GM21526 (cell line): ENCODE measurements around the gene C22orf31.
"Not testable (repeated sequence)": the region's sequence is repeated elsewhere in the genome, so short reads cannot be mapped to it uniquely, and the experiment has no call there.

Source experiments
- ATAC-seq: cut with Tn5 transposase; IDR thresholded peaks from one replicate; pipeline ENCODE4 v1.9.1; 2021; ENCODE audit warnings: moderate library complexity; ENCODE audit not compliant: unreplicated experiment, low FRiP score

Gene C22orf31

DNA sequence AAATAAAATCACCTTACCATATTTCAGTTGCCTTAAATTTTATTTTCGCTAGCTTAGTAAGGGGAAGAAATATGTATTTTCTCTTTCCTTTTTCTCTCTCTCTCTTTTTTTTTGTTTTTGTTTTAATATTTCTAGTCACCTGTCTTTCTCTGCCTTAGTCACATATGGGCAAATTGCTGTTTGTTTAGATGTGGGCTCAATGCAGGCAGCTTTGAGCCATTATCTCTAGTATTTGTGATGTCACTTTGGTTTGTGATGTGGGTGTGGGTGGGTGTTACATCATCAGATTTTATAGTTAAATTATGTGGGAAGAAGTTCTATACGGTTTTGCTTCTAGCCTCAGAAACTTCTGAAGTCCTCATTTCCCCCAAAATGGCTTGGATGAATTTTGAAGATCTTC is at the start of gene C22orf31:
TSS of gene C22orf31 (minus strand) at position 59 of the 400 bp plus-strand sequence. CDS start at position 20, 39 bp downstream.
- ATAC-seq: no peak

GRCh38 chr22:29110946-29111345 is 49.3 kb upstream of the C22orf31 start:
- no peak for ATAC-seq

DNA sequence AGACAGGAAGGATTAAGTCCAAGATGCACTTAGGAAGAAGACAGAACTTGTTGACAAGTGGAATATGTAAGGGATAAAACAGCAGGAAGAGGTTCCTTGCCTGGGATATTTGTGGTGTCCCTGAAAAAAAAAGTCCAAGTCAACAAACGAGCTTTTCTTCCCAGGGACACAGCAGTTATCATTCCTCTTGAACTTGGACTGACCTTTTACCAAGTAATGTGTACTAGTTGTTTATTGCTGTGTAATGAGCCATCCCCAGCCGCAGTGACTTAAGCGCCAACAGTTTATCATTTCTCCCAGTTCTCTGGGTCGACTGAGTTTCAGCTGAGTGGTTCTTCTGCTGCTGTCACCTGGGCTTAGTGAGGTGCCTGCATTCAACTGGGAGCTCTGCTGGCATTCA is 48.2 kb upstream of the C22orf31 start:
- ATAC-seq: no peak

GRCh38 chr22:29108137-29108536 is 46.5 kb upstream of the C22orf31 start:
- ATAC-seq: no peak

DNA sequence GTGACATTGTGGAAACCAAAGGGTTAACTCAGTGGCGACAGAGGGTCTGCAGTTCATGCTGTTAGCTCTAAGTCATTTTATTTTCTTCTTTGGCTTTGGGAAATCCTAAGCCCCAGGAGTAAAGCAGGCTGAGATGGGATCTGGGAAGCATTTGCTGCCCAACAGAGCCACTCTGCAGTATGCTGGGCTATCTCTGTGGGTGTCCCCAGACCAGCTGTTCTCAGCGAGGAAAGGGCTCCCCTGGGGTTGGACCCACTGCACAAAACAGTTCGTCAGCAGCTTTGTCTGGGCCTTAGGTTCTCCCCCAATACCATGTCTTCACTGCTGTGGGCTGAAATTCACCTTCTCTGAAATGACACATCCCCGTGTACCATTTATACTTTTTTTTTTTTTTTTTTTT is 45.2 kb upstream of the C22orf31 start:
- ATAC-seq: no peak

DNA sequence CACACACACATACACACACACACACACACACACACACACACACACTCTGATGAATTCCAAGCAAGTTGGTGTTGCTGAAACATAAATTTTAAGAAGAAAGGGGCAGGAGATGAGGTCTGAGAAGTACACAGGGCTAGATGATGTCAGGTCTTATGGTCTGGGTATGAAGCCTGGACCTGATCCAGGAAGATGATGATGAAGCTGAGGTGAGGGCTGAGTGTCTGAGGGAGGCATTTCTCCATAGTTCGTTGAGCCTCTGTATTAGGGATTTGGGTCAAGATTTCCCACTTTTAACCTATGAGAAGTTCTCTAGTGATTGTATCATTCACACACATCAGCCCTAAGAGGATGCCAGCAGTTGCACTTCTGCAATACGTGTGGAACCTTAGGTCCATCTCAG is 43.8 kb upstream of the C22orf31 start:
- ATAC-seq: no peak

- ATAC-seq: no peak
Measured at GRCh38 chr22:29103121-29103520, 41.5 kb upstream of the C22orf31 start.

GRCh38 chr22:29102300-29102699 is 40.7 kb upstream of the C22orf31 start:
- no peak for ATAC-seq

GRCh38 chr22:29098296-29098695 is 36.7 kb upstream of the C22orf31 start:
- ATAC-seq: no peak

DNA sequence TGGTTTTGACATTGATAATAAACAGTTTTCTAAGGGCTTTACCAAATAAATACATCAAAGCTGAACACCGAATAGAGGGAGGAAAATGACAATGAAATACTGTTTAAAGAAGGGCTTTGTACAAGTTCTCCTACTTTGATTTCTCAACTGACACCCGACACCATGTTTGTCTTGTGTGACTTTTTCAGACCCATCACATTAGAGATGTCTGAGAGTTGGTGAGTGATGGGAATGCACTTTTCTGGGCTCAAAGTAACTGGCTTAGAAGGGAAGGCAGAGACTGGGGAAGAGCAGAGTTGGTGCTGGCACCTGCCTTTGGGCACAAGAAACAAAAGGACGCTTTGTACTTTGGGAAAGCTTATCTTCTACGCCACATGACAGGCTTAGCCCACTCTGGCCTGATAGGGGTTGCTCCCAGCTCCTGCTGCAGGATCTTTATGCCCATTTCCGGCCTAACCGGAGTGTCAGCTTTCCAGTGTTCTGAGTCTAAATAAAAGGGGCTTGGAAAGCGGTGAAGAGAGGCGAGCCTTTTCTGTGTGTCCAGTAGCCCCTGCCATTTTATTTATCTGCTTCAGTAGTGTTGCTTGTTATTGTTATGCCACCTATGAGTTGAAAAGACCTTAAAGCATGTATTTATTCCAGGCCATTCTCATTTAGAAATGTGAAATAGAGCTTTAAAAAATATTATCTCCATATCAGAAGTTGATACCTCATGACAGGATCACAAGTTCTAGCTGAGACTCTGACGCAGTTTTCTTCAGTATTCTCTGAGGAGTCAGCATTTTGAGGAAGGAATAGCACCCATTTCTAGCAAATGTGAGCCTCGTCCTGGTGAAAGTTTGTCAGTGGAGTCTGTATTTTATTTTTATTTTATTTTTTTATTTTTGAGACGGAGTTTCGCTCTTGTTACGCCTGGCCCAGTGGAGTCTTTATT is 35.4 kb upstream of the C22orf31 start:
- ATAC-seq: no peak

DNA sequence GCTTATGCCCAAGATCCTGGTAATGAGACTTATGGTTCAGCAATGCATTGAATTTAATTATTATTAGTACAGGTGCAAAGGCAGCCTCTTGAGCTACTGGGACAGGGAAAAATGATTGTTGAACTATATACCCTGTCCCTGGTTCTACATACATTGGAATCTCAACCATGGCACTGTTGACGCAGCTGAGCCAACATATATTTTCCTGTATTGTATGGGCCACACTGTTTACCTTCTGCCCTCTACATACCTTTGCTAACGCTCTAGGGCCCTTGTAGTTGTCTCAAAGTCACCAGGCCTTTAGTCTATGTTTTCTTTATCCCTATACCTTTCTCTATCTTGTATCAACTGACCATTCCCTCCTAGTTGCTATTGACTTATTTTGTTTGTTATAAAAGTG is 33.8 kb upstream of the C22orf31 start:
- no peak for ATAC-seq

- ATAC-seq: no peak
Measured at GRCh38 chr22:29093501-29094300, 32.1 kb upstream of the C22orf31 start.

DNA sequence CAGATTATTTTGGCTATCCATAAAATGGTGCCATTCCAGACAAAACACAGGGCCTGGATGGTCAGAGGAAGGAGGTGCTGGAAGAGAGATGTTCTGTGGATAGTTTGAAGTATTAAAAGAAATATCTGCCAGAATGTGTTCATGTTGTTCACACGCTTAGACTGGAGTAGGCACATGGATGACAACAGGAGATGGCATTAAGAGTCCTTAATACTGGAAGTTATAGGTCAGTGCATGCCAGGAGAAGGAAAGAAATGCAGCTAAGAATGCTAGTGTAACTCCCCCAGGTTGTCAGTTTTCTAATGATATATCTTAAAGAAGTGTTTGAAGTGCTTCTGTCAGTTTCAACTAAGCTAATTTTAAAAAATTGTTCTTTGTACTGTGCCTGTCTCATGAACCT is 31.4 kb upstream of the C22orf31 start:
- no peak for ATAC-seq

- ATAC-seq: no peak
Measured at GRCh38 chr22:29092243-29092642, 30.6 kb upstream of the C22orf31 start.

DNA sequence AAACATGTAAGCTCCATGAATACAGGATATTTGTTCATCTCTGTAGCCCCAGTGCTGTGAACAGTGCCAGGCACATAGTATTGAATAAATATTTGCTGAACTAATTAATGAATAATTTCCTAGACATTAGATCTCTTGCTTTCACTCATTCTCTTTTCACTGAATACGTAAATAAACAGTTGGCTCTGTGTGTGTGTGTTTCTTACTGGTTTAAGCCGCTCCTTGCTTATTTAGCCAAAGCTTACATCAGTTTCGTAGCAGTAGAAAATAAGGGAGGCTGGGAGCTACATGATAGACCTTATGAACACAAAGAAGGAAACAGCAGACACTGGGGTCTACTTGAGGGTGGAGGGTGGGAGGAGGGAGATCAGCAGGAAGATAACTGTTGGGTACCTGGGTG is 28.4 kb upstream of the C22orf31 start:
- no peak for ATAC-seq

DNA sequence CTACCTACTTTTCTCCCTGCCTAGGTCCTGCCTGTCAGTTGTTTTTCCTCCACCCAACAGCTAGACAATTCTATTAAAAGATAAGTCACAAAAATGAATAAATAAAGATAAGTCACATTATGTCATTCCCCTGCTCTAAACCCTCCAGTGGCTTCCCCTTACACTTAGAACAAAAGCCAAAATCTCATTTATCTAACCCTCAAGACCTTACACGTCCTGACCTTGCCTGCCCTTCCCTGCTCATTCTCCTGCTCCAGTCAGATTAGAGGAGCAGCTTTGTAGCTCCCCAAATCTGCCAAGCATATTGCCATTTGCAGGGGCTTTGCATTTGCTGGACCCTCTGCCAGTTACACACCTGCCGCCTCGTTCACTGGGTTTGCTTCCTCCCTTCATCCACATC is 27.9 kb upstream of the C22orf31 start:
- no peak for ATAC-seq

DNA sequence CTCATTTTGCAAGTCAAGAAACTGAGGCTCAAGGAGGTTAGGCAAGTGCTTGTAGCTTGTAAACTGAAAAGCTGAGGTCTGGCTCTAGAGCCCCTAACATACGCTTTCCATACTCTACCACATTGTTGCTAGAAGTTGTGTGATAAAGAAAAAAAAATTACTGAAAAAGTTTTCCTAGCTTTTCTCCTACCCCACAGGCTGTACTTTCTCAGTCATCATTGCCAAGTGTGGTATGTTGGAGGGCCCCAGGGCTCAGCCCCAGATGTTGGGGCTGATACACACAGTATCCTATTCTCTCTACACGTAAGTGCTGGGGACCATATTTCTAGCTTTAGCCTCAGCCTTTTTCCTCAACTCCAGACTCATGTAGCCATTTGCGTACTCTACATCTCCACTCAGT is 27.2 kb upstream of the C22orf31 start:
- no peak for ATAC-seq

- ATAC-seq: no peak
Measured at GRCh38 chr22:29087012-29087411, 25.4 kb upstream of the C22orf31 start.

DNA sequence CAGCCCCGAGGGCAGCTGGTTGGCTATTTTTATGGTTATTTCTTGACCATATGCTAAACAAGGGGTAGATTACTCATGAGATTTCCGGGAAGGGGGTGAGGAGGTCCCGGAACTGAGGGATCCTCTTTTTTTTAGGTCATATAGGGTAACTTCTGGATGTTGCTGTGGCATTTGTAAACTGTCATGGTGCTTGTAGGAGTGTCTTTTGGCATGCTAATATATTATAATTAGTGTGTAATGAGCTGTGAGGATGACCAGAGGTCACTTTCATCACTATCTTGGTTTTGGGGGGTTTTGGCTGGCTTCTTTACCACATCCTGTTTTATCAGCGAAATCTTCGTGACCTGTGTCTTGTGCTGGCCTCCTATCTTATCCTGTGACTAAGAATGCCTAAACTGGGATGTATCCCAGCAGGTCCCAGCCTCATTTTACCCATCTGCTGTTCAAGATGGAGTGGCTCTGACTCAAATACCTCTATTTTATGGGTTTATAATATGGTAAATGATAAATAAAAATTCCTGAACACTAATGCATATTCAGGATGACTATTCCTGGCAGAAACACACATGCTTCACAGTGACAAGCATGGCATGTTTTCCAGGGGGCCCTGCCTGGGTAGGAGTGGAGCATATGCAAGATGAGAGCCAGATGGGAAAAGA is 22.4 kb upstream of the C22orf31 start:
- no peak for ATAC-seq

GRCh38 chr22:29083576-29083932 is 21.9 kb upstream of the C22orf31 start:
- ATAC-seq: not testable (repeated sequence)
